Stomach (tissue), 4 donors: Measurements from ENCODE around the gene ACP1.

Experiments
- CTCF ChIP-seq, 7 experiments: fragments of 450-650 bp in 4 of 7; fragments of 200-600 bp in 3 of 7; sonication (generic) in 3 of 7; IDR thresholded peaks; one replicate each; pipeline ENCODE4 v1.5.1; 2016 to 2019; ENCODE audit warnings: antibody characterized with exemption in 7 of 7, control low read depth in 2 of 7, mild to moderate bottlenecking in 1 of 7
- EP300 ChIP-seq: sonication (generic); formaldehyde crosslinking; IDR thresholded peaks from one replicate; pipeline ENCODE4 v1.6.1; 2017; ENCODE audit warnings: antibody characterized with exemption
- POLR2A ChIP-seq, 4 donors: fragments of 450-650 bp; IDR thresholded peaks; one replicate each; pipeline ENCODE4 v1.6.1; 2016; ENCODE audit warnings: antibody characterized with exemption in 4 of 4, control low read depth in 2 of 4, mild to moderate bottlenecking in 1 of 4, moderate library complexity in 1 of 4

GRCh38 chr2:286035-286434, 21.3 kb downstream of the ACP1 start:
- TF ChIP-seq EP300, result no peak
- TF ChIP-seq CTCF (IDR thresholded peaks at IDR 0.05), result no peak
- TF ChIP-seq POLR2A (IDR thresholded peaks at IDR 0.05), result no peak
